HG03378 (cell line): ENCODE measurements around the gene DNPEP.

Experiments
- ATAC-seq: cut with Tn5 transposase; IDR thresholded peaks from one replicate; pipeline ENCODE4 v1.9.1; 2021; ENCODE audit warnings: mild to moderate bottlenecking, moderate library complexity; ENCODE audit not compliant: unreplicated experiment

DNPEP gene

DNA sequence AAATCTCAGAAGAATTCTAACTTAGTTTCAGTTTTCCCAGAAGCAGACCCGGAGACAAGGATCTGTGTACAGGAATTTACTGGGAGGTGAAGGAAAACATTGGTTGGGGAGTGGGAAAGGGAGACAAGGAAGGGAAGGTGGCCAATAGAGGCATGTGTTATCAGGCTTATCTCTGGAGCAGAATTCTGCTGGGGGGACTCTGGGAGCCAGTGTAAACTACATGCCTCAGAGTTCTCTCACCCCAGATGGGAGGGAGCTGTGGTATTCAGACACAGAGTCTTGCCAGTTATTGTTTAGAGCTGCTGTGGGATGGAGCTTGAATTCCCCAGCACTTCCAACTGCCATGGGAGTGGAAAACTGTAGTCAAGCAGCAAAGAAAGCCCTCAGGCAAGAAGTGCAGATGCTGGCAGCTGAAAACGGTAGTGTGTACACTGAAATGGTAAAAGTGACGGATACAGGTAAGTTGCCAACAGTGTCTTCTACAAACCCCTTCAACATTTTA, 19.0 kb downstream of the DNPEP start:
- ATAC-seq = no peak

DNA sequence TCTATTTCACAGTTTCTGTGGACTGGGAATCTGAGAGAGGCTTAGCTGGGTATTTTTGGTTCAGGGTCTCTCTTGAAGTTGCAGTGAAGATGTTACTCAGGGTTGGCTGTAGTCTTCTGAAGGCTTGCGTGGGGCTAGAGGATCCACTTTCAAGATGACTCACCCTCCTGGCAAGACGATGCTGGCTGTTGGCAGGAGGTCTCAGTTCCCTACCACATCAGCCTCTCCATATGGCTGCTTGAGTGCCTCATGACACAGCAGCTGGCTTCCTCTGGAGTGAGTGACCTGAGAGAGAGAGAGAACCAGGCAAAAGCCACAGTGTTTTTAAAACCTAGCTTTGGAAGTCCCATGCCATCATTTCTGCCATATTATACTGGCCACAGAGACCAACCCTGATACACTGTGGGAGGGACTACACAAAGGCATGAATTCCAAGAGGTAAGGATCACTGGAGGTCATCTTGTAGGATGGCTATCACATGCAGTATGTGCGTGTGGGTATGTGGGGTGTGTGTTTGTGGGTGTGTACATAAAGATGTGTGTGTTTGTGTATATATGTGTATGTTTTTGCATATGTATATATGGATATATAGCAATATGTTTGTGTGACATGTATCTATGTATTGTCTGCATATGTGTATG, 25.1 kb downstream of the DNPEP start:
- peak; percentile 68 for ATAC-seq

DNA sequence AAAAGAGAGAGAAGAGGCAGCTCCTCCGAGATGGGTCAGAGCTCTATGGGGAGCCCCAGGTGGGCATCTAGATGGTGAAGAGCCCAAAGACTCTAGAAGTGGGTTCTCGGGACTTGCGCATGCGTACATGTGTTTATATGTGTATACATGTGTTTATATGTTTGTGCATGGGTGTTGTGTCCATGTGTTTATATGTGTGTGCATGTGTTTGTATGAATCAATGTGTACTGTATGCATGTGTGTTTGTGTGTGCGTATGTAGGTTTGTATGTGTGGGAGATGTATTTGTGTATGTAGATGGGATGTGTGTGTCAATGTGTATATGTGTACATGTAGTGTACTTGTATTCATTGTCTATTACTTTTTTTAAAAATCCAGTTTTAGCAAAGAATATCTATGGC, 25.6 kb downstream of the DNPEP start:
- no peak for ATAC-seq

DNA sequence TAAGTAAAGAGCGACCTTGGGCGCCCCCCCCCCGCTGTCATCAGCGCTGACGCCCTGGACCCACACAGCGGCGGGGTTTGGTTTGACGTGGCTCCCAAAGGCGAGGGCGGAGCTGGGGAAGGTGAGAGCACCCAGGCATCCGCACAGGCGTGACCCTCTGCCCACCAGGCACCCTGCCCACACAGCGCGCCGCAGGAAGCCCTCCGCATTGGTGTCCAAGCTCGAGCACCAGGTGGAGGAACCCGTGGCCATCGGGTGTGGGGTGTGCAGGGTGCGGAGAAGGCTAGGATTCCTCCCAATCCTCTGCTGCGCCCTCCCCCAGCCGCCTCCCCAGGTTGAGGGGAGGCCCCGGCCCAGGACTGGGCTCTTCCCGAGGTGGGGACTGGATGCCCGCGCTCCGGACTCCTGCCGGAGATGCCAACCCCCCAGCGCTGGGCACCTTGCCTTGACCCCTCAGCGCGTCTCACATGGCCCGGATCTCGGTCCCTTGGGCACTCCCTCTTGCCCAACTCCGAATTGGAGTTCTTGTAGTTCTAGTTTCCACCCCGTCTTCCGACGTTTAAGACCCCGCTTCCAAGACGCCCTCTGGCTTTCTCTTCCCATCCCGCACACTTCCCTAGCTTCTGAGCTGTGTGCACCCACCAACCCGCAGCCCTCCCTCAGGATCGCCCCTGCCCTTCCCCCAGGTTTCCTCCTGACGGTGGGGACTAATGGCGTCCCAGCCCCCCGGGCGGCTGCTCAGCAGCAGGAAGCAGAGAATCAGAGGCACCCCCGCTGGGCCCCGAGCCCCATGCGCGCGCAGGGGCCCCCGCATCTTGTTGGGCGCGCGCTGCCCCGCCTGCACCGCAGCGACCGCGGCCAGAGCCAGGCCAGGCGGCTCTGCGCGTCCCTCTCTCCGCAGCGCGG, 29.3 kb downstream of the DNPEP start:
- no peak for ATAC-seq

DNA sequence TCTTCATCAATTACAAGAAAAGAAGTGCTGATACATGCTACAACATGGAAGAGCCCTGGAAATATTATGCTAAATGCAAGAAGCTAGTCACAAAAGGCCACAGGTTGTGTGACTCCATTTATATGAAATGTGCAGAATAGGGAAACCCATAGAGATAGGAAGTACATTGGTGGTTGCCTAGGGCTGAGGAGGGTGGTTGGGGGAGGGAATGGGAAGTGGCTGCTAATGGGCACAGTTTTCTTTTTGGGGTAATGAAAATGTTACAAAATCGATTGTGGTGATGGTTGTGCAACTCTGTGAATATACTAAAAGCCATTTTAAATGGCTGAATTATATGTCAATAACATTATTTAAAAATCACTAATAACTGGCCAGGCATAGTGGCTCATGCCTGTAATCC, 30.9 kb downstream of the DNPEP start:
- ATAC-seq = no peak

DNA sequence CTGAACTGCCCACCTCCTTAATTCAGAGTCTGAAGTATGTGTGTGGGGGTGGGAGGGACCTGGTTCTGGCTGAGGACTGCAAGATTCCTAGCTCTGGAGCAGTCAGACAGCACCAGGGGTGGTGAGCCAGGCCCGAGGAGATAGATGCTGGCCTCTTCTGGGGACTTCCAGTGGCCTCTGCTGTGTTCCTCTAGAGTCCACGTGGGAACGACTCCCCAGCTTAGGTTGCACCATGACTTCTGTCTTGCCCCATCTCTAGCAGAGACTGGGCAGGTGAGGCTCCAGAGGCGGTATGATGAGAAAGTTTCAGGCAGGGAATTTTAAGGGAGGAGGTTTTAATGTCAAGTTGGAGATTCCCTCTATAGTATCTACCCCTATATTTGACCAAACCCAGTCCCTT, 33.1 kb downstream of the DNPEP start:
- no peak for ATAC-seq

DNA sequence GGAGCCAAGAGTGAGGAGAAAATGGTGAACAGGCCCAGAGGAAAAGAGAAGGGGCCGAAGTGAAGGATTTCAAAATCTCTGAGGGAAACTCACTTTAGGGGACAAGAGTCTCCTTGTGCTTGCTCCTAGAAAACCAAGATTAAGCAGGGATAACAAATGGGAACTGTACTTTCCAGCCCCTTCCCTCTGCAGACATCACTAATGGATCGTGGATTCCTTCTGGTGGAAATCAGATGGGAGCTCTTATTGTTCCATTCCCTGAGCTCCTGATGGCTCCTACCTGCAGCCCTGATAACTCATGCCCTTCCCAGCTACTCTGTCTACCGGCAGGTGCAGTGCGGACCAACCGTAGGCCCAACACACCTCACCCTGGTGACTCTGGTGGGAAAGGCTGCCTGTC, 34.6 kb downstream of the DNPEP start:
- ATAC-seq = no peak

DNA sequence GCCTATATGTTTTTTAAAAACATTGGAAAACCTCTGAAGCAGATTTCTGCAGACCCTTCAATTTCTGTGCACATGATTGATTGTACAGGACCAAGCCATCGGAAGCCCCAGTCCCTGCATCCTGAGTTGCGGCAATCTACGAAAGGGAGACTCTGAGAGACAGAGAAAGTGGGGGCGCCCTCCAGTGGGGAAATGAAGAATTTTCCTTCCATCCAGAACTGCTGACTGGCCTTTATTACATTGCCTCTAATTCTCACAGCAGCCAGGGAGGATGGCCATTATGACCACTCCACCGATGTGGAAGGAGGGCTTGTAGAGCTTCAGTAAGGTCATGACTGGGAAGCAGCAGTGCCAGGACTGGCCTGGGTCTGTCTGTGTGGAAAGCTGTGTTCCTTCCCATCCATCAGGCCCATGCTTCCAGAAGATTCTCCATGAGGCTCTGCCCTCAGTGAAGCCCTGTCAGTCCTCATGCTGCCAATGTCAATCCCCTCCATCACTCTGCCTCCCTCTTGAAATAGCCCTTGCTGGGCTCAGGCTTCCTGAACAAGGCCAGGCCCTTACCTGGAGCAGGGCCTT, 35.2 kb downstream of the DNPEP start:
- no peak for ATAC-seq

DNA sequence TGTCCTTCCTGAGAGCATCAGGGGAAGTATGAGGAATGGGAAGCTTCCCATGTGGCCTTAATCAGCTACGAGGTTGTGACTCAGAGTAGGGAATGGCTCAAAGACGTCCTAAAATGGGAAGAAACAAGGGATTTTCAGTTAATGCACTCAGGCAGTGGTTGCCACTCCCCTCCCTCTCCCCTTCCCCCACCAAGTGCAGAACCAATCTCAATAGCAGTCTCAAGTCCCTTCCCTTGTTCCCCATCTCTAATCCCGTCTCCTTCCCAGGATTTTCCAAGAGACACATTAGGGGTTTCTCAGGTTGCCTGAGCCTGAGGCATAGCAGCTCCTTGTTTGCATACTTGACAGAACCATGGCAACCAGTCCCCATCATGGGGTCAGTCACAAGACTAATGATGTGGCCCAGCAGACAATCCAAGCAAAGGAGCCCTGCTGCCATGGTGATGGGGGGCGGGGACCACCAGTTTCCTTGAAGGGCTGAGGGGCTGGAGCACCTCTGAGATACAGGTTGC, 36.9 kb downstream of the DNPEP start:
- no peak for ATAC-seq

DNA sequence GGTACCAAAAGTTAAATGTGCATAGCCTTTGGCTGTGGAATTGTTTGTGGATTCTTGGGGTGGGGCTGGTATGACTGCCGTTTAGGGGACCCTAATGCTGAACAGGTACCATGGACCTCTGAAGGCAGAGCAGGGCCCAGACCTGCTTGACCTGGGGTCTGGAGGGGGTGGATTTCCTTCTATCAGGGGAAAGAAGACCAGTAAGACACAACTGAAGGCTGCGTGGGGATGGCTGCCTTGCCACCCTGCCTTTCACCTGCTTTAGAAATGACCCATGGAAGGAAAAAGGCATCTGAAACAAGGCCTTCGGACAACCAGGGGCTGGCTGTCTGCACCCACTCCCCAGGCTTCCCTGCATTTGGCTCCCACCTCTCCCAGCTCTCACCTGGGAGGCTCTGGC, 37.5 kb downstream of the DNPEP start:
- ATAC-seq = no peak

DNA sequence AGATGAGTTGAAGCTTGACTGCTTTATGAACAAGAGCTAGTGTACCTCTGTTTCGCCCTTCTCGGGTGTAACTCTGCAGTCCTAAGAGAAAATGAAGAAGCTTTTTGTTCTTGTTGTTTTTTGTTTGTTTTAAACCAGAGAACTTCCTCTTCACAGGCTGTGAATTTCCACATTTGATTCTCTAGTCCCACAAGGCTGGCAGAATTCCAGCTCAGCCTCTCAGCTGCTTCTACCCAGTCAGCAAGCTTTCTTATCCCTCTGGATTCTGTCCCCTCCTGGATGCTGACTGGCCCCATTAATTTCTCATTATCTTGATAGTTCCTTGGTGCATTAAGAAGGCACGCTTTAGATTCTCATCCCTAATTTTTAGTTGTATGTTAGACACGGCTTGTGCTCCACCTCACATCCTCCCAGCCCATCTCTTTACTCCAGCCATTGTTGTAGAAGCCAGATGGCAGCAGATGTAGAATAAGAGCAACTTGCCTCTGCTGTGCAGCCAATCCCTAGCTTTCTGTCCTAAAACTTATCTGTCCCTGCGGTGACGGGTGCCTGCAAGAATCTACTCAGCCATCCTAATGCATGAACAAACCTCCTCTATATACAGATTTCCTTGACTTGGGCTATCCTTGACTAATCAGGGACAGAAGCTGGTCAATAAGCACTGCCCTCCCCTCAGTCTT, 42.8 kb downstream of the DNPEP start:
- ATAC-seq = no peak

DNA sequence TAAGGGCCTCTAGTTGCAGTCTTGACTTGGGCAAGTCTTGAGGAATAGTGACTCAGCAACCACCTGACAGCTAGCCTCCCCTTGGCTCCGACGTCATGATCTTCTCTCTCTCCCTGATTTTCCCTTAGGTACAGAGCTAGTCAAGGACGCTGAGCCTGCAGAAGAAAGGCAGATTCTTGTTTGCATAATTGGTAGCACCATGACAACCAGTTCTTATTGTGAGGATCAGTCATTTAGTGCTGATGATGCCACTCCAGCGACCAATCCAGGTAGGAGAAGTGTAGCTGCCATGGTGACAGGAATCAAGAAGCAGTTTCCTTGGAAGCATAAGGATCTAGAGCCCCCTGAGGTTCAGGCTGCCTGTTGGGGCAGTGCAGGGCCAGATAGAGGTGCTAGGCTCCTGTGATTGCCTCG, 52.3 kb downstream of the DNPEP start:
- no peak for ATAC-seq

DNA sequence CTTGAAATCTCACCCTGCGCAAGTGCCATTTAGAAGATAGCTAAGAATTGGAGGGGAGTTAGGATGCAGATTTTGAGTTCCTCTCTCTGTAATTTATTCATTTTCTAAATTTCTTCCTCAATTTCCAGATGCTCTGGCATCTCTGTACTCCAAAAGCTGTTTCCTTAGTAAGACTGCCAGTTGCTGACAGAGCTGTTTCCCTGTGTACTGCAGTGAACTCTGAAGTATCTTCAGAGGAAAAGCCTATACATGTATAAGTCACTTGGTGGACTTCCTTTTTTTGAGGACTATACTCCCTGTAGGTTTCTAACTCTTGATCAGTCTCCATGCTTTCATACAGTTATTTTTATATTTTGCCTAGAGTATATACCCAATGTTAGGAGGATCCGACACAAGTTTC, 53.6 kb downstream of the DNPEP start:
- no peak for ATAC-seq

DNA sequence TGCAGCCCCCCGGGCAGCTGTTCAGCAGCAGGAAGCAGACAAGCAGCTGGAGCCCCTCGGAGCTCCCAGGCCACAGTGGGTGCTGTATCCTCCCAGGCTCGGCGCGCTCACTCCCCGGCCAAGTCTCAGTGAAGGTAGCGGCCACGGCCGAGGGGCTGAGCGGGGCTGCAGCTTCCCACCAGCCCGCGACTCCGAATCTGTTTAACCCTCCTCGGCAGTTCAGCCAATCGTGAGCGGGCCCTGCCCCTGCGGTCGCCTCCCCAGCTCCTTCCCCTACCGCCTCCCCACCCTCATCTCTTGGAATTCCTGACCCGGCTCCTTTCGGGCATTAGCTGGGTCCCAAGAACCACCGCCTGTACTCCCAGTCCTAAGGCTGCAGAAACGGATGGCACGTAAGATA, 55.2 kb downstream of the DNPEP start, which contains the start of gene RESP18:
RESP18 (minus strand) TSS at position 203 of the 400 bp plus-strand sequence.
- no peak for ATAC-seq

DNA sequence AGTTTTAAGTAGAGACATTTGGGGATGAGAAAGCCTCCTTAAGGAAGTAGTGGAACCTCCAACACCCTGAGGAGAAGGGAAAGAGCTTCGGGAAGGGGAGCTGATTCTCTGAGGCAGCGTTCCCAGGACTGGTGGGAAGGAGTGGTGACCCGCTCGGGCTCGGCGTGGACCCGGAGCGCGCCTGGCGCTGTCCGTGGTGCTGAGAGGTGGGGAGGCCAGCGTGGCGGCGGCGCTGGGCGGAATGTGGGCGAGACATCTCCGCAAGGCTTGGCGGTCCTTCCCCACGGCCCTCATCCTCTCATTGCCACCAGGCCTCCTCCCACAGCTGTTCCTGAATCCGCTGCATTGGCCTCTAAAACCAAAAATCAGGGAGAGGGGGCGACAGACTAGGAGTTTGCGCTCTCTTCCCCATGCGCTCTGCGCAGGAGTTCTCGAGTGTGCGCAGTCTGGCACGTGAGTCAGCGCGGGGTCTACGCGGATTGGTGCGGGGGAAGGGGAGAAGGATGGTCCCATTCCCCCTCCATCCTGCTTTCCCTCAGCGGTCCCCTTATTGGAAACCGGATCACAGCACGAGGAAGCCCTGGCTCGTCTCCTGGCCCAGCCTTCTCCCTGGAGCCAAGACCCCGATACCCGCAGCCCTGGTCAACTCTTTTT, 56.0 kb downstream of the DNPEP start:
- ATAC-seq = no peak

DNA sequence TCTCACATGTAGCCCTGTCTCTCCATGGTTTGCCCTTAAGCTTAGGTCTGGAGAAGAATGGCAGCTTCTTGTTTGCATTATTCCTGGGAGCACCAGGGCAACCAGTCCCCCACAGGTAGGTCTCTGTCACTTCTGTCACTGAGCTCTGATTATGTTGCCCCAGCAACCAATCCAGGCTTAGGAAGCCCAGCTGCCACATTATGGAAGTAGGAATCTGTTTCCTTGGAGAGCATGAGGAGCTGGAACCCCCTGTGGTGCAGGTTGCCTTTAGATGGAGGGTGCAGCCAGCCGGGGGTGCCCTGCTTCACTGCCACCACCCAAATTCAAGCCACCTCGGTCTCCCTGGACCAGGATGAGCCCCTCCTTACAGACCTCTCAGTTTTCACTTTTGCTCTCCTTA, 60.0 kb downstream of the DNPEP start:
- ATAC-seq = no peak

DNA sequence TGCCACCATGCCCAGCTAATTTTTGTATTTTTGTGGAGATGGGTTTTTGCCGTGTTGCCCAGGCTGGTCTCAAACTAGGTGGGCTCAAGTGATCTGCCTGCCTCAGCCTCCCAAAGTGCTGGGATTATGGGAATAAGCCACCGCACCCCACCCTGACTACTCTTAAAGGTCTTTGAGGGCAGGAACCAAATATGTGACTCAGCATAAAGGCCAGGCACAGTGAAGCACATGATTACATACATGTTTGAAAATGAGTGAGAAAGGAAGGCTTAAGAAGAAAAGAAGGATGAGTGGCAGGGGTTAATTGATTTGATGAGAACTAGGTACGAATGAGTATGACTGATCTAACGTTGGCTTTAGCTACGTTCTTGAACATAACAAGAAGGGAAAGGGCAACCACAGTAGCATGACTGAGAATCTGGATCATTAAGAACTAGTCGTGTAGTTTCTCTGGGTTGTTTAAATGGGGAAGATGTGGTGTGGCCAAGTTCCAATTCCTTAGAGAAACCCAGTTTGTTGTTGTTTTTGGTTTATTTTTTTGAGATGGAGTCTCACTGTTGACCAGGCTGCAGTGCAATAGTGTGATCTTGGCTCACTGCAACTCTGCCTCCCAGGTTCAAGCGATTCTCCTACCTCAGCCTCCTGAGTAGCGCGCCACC, 61.9 kb downstream of the DNPEP start:
- ATAC-seq = no peak

DNA sequence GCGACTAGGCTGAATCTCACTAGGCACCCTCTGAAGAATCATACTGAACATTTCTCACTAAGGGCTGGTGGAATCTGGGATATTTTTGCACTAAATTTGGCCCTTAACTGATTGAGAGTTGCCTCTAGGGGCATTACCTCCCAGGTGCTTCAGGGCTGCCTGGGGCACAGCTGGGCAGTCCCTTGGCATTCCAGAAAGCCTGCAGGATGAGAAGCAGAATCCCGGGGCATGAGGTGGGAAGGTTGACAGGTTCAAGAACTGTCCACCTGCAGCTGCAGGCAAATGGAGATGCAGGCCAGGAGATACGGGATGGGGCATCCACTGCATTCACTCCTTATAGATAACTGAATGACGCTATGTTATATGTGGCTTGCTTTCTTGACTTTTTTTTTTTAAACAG, 62.6 kb downstream of the DNPEP start:
- ATAC-seq = no peak

DNA sequence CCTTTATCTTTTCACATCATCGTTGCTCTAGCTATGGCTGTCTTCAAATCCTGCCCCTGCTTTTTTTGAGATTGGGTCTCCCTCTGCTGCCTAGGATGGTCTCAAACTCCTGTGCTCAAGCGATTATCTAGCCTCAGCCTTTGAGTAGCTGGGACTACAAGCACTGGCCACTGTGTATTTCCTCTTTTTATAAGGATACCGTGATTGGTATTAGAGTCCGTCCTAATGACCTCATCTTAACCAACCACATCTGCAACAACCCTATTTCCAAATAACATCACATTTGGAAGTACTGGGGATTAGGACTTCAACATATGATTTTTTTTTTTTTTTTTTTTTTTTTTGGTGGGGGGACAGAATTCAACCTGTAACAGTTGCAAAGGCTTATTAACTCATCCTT, 64.3 kb downstream of the DNPEP start:
- no peak for ATAC-seq
